GM19193 (cell line): ENCODE data around the gene CCL3.

Experiments used
- POLR2A ChIP-seq: IDR thresholded peaks from 4 replicates; pipeline ENCODE4 v1.6.1; 2011; ENCODE audit not compliant: insufficient read depth, insufficient read length; ENCODE audit errors: extremely low read depth

The CCL3 gene

DNA sequence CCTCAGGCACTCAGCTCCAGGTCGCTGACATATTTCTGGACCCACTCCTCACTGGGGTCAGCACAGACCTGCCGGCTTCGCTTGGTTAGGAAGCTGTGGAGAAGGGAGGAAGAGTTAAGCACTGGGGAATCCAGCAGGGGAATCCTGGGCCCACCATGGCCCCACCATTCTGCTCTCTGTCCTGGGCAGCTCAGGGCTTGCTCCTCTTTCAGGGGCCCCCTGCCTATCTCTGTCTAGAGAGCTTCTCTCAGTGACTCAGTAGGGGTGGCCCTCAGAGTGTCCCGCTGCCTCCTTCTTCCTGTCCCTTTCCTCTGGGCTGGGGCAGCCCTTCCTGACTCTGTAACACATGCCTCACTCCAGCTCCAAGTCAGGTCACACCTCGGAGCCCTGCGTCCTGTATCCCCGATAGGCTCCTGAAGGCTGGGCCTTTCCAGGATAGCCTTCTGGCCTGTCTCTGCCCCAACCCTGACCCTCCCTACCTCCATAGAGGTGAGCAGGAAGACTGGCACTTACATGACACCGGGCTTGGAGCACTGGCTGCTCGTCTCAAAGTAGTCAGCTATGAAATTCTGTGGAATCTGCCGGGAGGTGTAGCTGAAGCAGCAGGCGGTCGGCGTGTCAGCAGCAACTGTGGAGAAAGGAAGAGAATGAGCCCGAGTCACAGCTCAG lies 1.1 kb downstream of the CCL3 start:
- peak; percentile 73 for TF ChIP-seq POLR2A

DNA sequence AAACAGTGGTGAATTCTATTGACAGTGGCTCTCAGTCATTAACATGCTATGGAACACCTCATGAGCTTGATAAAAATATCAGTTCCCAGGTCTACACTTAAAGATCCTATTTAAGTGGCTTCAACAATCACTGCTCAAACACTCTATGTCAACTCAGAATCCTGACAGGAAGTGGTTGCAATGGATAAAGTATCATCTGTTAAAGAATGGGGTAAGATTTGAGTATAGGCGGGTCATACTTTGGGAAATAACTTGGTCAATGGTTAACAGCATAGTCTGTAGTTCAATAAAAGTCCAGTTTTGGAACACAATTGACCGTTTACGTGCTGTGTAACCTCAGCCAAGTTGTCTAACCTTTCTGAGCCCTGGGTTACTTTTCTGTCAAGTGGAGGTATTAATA lies 2.5 kb downstream of the CCL3 start:
- peak; percentile 49 for TF ChIP-seq POLR2A

- TF ChIP-seq POLR2A: no peak
Measured at GRCh38 chr17:36086791-36087190, 3.2 kb downstream of the CCL3 start.

- no peak for TF ChIP-seq POLR2A
Measured at GRCh38 chr17:36085765-36086164, 4.2 kb downstream of the CCL3 start.

DNA sequence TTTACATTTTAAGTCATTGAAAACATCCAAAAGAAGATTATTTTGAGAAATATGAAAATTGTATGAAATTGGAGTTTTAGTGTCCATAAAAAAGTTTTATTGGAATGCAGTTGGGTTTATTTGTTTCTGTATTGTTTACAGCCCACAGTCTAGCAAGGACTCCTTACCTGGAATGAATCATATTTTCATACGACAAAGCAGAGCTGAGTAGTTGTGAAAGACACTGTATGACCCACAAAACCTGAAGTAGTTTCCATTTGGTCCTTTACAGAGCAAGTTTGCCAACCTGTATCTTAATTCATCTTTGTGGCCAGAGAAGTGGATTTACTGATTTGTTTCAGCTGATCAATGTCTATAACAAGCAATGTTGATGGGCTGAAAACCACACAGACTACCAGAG lies 15.6 kb downstream of the CCL3 start:
- no peak for TF ChIP-seq POLR2A

DNA sequence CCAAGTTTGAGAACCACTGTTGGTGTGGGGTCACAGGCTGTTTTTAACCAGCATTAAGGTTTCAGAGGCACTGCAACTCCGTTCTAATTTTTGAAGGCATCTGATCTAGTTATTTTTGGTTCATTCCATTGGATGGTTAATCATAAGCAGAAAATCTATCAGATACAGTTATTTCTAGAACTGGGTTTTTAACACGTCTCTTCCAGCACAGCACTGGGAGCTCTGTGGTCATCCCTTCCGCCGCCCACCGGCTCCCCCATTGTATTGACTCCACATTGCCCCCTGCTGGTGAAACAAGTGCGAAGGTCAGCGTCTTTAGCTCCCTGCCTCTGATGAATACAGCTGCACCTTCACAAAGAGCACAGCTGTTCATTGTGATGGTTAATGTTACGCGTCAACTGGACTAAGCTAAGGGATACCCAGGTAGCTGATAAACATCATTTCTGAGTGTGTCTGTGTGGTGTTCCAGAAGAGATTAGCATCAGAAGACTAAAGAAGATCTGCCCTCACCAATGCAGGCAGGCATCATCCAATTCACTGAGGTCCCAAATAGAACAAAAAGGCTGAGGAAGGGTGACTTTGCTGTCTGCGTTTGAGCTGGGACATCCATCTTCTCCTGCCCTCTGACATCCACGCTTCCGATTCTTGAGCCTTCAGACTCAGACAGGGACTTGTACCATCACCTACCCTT lies 17.4 kb downstream of the CCL3 start:
- TF ChIP-seq POLR2A: no peak

DNA sequence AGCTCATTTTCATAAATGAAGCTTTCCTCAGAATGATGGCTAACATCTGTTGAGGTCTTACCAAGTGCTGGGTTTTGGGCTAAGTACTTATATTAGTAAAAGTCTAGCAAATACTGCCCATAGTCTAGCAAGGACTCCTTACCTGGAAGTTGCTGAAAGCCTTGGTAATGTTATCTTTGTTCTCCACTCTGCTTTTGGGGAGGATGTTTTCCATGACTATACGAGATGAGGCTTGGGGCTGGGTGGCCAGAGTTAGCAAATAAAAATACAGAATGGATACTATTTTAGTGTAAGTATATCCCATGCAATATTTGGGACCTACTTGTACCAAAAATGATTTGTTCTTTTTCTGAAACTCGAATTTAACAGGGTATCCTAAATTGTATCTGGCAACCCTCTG lies 18.2 kb downstream of the CCL3 start:
- no peak for TF ChIP-seq POLR2A

DNA sequence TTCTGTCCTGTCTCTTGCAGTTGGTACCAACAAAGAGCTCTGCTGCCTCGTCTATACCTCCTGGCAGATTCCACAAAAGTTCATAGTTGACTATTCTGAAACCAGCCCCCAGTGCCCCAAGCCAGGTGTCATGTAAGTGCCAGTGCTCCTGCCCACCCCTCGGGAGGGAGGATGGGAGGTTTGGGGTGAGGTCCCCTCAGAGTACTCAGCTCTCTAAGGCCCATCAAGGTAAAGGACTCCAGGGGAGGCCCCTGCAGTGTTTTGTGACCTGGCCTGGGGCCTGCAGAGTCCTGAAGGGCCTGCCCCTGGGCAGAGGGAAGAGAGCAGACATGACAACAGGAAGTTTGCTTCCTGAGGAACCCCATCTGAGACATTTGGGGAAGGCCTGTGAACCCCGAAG lies 19.5 kb downstream of the CCL3 start:
- TF ChIP-seq POLR2A: no peak

DNA sequence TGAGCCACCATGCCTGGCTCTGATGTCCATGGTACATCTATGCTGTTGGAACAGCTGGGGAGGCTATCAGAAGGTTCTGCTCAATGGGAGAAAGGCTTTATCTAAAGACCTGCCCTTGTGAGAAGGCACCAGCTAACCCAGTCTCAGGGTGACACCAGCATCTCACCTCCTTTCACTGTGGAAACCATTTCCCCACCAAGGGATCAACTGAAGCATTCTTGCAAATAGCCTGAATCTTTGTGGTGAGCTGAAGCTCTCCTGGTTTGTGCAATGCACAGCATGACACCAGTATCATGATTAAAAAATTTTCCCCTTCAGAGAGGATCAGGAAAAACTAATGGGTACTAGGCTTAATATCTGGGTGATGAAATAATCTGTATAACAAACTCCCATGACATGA lies 20.8 kb downstream of the CCL3 start:
- no peak for TF ChIP-seq POLR2A

GRCh38 chr17:36068524-36068923 lies 21.4 kb downstream of the CCL3 start:
- no peak for TF ChIP-seq POLR2A

DNA sequence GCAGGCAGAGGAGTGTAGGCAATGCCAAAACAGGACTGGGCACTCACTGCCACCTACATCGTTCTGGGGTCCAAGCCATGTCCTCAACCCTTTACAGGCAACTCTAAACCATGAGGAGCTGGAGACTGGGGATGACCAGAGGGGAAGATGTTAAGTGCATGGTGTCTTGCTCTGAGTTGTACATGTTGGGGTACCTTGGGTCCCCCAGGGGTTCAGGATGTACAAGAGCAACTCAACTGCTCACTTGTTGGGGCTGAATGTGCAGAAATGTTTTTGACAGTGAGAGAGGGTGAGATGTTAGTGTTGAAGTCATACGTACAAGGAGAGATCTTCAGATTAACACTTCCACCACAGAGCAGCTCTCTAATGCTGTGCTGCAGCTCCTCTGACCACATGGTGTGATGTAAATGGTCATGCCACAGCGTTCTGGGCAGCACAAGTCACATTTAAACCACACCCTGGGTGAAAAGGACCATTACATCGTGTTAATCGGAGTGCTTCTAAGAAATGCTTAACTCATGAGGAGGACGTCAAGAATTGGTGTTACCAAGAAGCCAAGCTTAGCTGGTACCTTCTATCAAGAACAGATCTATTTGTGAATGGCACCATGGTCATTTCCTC lies 23.5 kb downstream of the CCL3 start:
- no peak for TF ChIP-seq POLR2A

- no peak for TF ChIP-seq POLR2A
Measured at GRCh38 chr17:36063786-36064541, 26.0 kb downstream of the CCL3 start, which contains the start of gene CCL18. Gene CCL18, plus strand, starts transcription at chr17:36064272. Its CDS starts 71 bp downstream, at chr17:36064343.

DNA sequence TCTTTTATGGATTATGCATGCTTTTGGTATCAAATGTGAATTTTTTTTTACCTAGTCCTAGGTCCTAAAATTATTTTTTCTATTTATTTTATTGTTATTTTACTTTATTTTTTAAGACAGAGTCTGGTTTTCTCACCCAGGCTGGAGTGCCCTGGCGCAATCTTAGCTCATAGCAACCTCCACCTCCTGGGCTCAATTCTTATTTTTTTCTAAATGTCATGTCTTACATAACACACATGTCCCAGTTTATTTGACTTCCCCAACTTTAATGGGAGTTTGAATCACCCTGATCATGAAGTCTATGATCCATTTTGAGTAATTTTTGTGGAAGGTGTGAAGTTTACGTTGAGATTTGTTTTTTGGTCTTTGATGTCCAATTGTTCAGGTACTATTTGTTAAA lies 29.1 kb downstream of the CCL3 start:
- no peak for TF ChIP-seq POLR2A

DNA sequence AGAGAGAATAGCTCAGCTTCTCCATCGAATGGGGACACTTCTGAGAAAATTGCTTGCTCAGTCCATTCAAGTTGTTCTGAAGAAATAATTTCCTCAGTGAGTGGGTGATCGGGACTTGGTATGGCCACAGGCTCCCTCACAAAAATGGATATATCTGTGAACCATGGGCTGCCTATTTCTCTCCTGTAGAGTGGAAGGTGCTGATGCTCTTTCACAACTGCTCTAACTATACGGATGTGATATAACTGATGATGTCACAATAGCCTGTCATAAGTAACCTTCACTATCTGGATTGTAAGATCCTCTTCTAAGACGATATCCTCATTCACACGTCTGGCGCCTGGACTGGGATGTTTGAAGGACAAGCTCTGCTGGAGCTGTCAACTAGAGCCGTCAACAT lies 30.5 kb downstream of the CCL3 start:
- no peak for TF ChIP-seq POLR2A

DNA sequence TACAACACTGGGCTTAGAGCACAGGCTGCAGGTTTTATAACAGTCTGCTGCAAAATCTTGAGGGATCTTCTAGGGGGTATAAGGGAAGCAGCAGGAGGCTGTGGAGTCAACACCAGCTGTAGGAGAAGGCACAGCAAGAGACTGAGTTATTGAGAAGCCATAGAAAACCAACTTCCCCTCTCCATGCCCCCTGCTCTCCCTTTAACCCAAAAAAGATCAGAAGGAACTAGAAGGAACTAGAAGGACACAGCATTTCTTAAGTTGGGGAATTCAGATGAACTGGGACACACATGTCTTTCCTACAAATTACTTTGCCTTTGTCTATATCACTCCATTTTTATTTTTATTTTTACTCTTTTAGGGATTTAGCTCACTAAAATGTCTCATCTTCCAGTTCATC lies 32.0 kb downstream of the CCL3 start:
- TF ChIP-seq POLR2A: no peak
